SK-N-MC (cell line): ENCODE data around the gene TXNDC11.

Source experiments
- DNase-seq: peaks from one replicate; pipeline ENCODE4 v3.0.0-alpha.2; 2011; ENCODE audit warnings: low read depth, low spot score
- H3K27ac ChIP-seq: fragments of 200-600 bp; sonication (generic); 2 replicates; pipeline ENCODE4 v1.5.1; 2016; ENCODE audit warnings: mixed run types
- H3K36me3 ChIP-seq: fragments of 200-600 bp; sonication (generic); 2 replicates; pipeline ENCODE4 v1.6.1; 2017; ENCODE audit warnings: antibody characterized with exemption, low read length, mixed read lengths; ENCODE audit not compliant: insufficient read depth
- H3K4me3 ChIP-seq: fragments of 200-600 bp; sonication (generic); 2 replicates; pipeline ENCODE4 v1.5.1; 2016
- H3K9ac ChIP-seq: fragments of 200-600 bp; sonication (generic); 2 replicates; pipeline ENCODE4 v1.8.0; 2017; ENCODE audit warnings: mixed run types, mixed read lengths; ENCODE audit not compliant: insufficient read length
- H3K9me3 ChIP-seq: fragments of 200-600 bp; sonication (generic); 2 replicates; pipeline ENCODE4 v1.6.1; 2017; ENCODE audit warnings: low read depth, mild to moderate bottlenecking, antibody characterized with exemption, low read length, moderate library complexity, mixed read lengths
- EZH2 ChIP-seq: fragments of 200-600 bp; sonication (generic); IDR thresholded peaks from one replicate; pipeline ENCODE4 v1.6.1; 2017; ENCODE audit warnings: antibody characterized with exemption
- FOXP2 ChIP-seq: optimal IDR thresholded peaks from 2 replicates; pipeline ENCODE3; 2011; ENCODE audit warnings: mild to moderate bottlenecking, moderate library complexity; ENCODE audit not compliant: insufficient read depth; ENCODE audit errors: extremely low read length, control extremely low read depth
- POLR2AphosphoS5 ChIP-seq: IDR thresholded peaks from 2 replicates; pipeline ENCODE4 v1.6.1; 2012; ENCODE audit warnings: mild to moderate bottlenecking, low read depth, low read length, borderline replicate concordance

TXNDC11 gene

GRCh38 chr16:11658896-11659708, 83.6 kb downstream of the TXNDC11 start:
- Histone ChIP-seq H3K4me3 (no peak overlapping the region), H3K36me3 (no peaks in the 10 kb centered on the region), H3K9ac (no peak overlapping the region), H3K9me3 (no peaks in the 10 kb centered on the region), H3K27ac (no peak overlapping the region)
- TF ChIP-seq FOXP2 (no peak), EZH2 (no peak), POLR2AphosphoS5 (no peak)
- DNase-seq = no peak

- H3K27ac ChIP-seq = no peak overlapping the region
- DNase-seq = no peak
- no peak overlapping the region for H3K4me3 ChIP-seq
- no peaks in the 10 kb centered on the region for H3K9me3 ChIP-seq
- TF ChIP-seq EZH2 (no peak), POLR2AphosphoS5 (no peak)
- H3K36me3 ChIP-seq = no peaks in the 10 kb centered on the region
- no peak overlapping the region for H3K9ac ChIP-seq
These were observed 85.1 kb downstream of the TXNDC11 start for GRCh38 chr16:11657556-11657955.

GRCh38 chr16:11655655-11656054, 87.0 kb downstream of the TXNDC11 start:
- no peak overlapping the region for H3K27ac ChIP-seq
- H3K9me3 ChIP-seq = no peaks in the 10 kb centered on the region
- H3K4me3 ChIP-seq = no peak overlapping the region
- TF ChIP-seq POLR2AphosphoS5 = no peak
- no peak for TF ChIP-seq EZH2
- TF ChIP-seq FOXP2 = no peak
- no peak overlapping the region for H3K9ac ChIP-seq
- H3K36me3 ChIP-seq = no peaks in the 10 kb centered on the region
- DNase-seq = no peak

- DNase-seq = no peak
- no peak overlapping the region for H3K4me3 ChIP-seq
- H3K9ac ChIP-seq = no peak overlapping the region
- H3K9me3 ChIP-seq = no peaks in the 10 kb centered on the region
- no peaks in the 10 kb centered on the region for H3K36me3 ChIP-seq
- H3K27ac ChIP-seq = no peak overlapping the region
- TF ChIP-seq EZH2 = no peak
- TF ChIP-seq FOXP2 = no peak
- TF ChIP-seq POLR2AphosphoS5 = no peak
These were observed 90.9 kb downstream of the TXNDC11 start for GRCh38 chr16:11651796-11652195.

DNA sequence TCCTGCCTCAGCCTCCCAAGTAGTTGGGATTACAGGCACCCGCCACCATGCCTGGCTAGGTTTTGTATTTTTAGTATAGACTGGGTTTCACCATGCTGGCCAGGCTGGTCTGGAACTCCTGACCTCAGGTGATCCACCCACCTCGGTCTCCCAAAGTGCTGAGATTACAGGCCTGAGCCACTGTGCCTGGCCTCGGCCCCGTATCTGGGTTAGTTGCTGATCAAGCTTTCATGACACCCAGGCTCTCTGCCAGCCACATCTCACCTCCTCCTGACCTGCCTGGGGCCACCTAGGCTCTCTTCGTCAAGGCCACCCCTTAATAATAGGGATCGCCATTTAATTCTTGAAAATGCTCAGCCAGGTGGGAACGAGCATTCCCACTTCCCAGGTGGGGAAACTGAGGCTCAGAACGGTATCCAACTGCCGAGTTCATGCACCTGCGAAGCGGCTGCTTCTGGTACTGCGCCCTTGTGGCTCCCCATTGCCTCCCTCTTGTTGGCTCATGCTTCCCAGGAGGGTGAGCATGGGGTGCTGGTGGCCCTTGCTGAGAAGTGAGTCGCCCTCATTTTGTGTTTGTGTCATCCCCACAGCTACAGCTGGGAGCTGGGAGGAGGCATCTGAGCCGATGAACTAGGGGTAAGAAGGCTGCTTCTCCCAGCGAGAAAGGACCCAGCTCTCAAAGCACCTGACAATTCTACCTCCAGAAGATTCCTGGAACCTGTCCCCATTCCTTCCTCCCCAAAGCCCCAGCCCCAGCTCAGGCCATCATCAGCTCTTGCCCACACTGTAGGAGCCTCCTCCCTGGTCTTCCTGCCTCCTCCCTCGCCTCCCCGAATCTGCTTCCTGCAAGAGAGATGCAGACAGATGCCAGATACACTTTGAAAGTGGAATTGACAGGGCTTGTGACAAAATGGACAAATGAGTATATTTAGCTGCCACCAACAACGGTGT, 91.7 kb downstream of the TXNDC11 start:
- TF ChIP-seq FOXP2 = no peak
- TF ChIP-seq EZH2 = no peak
- TF ChIP-seq POLR2AphosphoS5 = no peak
- Histone ChIP-seq H3K36me3 (no peaks in the 10 kb centered on the region), H3K4me3 (no peak overlapping the region), H3K9me3 (no peaks in the 10 kb centered on the region), H3K9ac (no peak overlapping the region), H3K27ac (no peak overlapping the region)
- DNase-seq = no peak

DNA sequence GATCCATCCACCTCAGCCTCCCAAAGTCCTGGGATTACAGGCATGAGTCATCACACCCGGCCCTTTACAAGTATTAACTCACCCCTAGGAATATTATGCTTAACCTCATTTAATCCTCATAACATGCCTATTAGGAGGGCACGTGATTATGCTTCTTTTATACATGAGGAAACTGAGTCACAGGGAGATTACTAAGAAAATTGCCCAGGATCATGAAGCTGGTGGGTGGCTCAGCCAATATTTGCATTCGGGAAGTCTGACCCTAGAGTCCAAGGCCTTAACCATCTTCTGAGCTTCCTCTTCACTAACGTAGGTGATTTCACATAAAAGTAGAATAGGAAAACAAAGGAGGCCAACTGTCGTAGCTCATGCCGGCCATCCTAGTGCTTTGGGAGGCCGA, 93.4 kb downstream of the TXNDC11 start:
- Histone ChIP-seq H3K9me3 (no peaks in the 10 kb centered on the region), H3K9ac (no peak overlapping the region), H3K27ac (no peak overlapping the region), H3K4me3 (no peak overlapping the region), H3K36me3 (no peaks in the 10 kb centered on the region)
- DNase-seq = no peak
- TF ChIP-seq POLR2AphosphoS5 = no peak
- no peak for TF ChIP-seq FOXP2
- TF ChIP-seq EZH2 = no peak

GRCh38 chr16:11642765-11643116, 99.9 kb downstream of the TXNDC11 start:
- no peak overlapping the region for H3K4me3 ChIP-seq
- no peak for DNase-seq
- no peaks in the 10 kb centered on the region for H3K9me3 ChIP-seq
- no peak for TF ChIP-seq FOXP2
- no peak for TF ChIP-seq POLR2AphosphoS5
- TF ChIP-seq EZH2 = no peak
- H3K27ac ChIP-seq = no peak overlapping the region
- no peaks in the 10 kb centered on the region for H3K36me3 ChIP-seq
- H3K9ac ChIP-seq = no peak overlapping the region

DNA sequence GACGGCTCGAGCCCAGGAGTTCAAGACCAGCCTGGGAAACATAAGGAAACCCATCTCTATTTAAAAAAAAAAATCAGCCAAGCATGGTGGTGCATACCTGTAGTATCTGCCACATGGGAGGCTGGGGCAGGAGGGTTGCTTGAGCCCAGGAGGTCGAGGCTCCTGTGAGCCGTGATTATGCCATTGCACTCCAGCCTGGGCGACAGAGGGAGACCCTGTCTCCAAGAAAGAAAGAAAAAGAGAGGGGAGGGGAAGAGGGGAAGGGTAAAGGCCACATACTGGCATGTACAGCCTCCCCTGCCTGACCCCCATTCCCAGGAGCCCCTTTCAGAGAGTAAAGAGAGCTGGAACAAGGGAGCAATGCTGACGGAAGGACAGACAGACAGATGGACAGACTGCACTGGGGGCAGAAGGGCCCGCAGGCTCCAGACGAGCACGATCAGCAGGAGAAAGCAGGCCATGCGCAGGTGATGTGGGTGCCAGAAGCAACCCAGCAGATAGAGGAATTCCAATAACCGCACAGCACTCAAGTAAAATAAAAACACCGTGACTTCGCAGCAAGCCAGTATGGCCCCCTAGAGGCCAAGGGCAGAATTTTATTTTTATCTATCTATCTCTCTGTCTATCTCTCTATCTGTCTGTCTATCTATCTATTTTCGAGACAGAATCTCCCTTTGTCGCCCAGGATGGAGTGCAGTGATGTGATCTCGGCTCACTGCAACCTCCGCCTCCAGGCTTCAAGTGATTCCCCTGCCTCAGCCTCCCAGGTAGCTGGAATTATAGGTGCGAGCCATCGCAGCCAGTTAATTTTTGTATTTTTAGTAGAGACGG, 101.5 kb downstream of the TXNDC11 start:
- H3K27ac ChIP-seq = no peak overlapping the region
- TF ChIP-seq POLR2AphosphoS5 (no peak), EZH2 (no peak), FOXP2 (no peak)
- H3K9me3 ChIP-seq = no peaks in the 10 kb centered on the region
- DNase-seq = peak; percentile 24
- H3K4me3 ChIP-seq = no peak overlapping the region
- no peaks in the 10 kb centered on the region for H3K36me3 ChIP-seq
- no peak overlapping the region for H3K9ac ChIP-seq
